Esophagus muscularis mucosa (tissue), 4 donors: ENCODE results near the gene ABTB1. TPM values are rescaled to one million over a fixed set of nuclear protein-coding genes. Genes with fewer than 3 reads are reported as not detected.
A peak's percentile ranks its signal among the peaks of the same experiment; 100 is the strongest.

Experiments used
- DNase-seq: peaks from one replicate; pipeline ENCODE4 v3.0.0-alpha.2; 2017; ENCODE audit errors: extremely low spot score
- H3K27ac ChIP-seq, 4 donors: fragments of 200-600 bp; sonication (generic); replicated peaks in 1 of 4; 1 replicate in 3 of 4; 2 replicates in 1 of 4; pipeline ENCODE4 v1.5.1; 2016 to 2019; ENCODE audit warnings: mild to moderate bottlenecking in 1 of 4
- H3K27me3 ChIP-seq, 4 donors: fragments of 200-600 bp; sonication (generic); one replicate each; pipeline versions ENCODE4 v1.5.1 to v1.6.0; 2016 to 2019
- H3K36me3 ChIP-seq, 4 donors: fragments of 200-600 bp; sonication (generic); one replicate each; pipeline ENCODE4 v1.5.1; 2016 to 2019
- H3K4me1 ChIP-seq, 4 donors: fragments of 200-600 bp; sonication (generic); one replicate each; pipeline ENCODE4 v1.5.1; 2016 to 2019
- H3K4me3 ChIP-seq, 4 donors: fragments of 200-600 bp; sonication (generic); 1 replicate in 2 of 4; 2 replicates in 2 of 4; pipeline ENCODE4 v1.5.1; 2016 to 2019; ENCODE audit warnings: mild to moderate bottlenecking in 4 of 4, moderate library complexity in 1 of 4
- H3K9me3 ChIP-seq, 4 donors: fragments of 200-600 bp; sonication (generic); 1 replicate in 3 of 4; 2 replicates in 1 of 4; pipeline ENCODE4 v1.5.1; 2016 to 2019
- EP300 ChIP-seq: sonication (generic); formaldehyde crosslinking; IDR thresholded peaks from one replicate; pipeline ENCODE4 v1.6.1; 2017; ENCODE audit warnings: antibody characterized with exemption
- POLR2A ChIP-seq: fragments of 450-650 bp; IDR thresholded peaks from one replicate; pipeline ENCODE4 v1.6.1; 2017; ENCODE audit warnings: antibody characterized with exemption, moderate library complexity, mild to moderate bottlenecking, low read depth
- POLR2AphosphoS5 ChIP-seq, 2 donors: sonication (generic); formaldehyde crosslinking; IDR thresholded peaks; one replicate each; pipeline ENCODE4 v1.6.1; 2017; ENCODE audit warnings: antibody characterized with exemption in 2 of 2
- WGBS: methylation state at CpG from one replicate; pipeline ENCODE4 v1.1.5; 2018; 5-methylcytosine and 5-hydroxymethylcytosine counted together
- intact Hi-C: fragments of 100-400 bp; cut with DNase I; formaldehyde crosslinking; loops from one replicate; pipeline ENCODE4 v1.15.1; 2023
- total RNA-seq, 4 donors: library from RNA; depleted of rRNA; stranded (reverse); fragments of >200 nt; gene quantifications; one replicate each; pipeline versions ENCODE4 v1.1.0 to v1.2.1, GENCODE V29; 2016
- TF ChIP-seq, protein P1 (sequence below), 3 experiments: fragments of 200-600 bp in 2 of 3; fragments of 450-650 bp in 1 of 3; sonication (generic) in 2 of 3; IDR thresholded peaks; one replicate each; pipeline ENCODE4 v1.5.1; 2017 to 2019; ENCODE audit warnings: antibody characterized with exemption in 3 of 3, mild to moderate bottlenecking in 2 of 3, moderate library complexity in 1 of 3

The ABTB1 gene
- total RNA-seq, 4 donors from 2014 or later = 21.7 to 44.4 (median 40.6) TPM

DNA sequence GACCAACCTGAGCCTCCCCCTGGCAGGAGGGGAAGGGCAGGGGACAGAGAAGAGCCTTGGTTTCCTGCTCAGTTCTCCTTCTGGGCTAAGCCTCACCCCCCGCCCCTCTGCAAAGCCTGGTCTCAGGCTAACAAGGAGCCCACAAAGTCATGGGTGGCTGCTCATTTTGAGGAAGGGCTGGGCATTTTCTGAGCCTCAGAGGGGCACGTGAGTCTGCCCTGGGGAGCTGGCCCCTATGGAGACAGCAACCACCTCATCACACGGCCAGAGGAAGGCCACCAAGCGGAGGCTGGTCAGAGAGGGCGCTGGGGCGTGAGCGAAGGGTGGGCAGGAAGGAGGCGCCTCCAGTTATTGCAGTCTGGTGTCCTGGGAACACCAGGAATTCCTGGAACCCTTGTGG, 18.7 kb downstream of the ABTB1 start:
- peak overlapping the region; percentile 74 to 84 (median 79) for H3K27ac ChIP-seq
- WGBS = 87% methylated on average over 7 of the region's 8 CpGs
- H3K9me3 ChIP-seq = no peaks in the 10 kb centered on the region
- peaks cover 29 to 50% (median 46%) of the 10 kb centered on the region in 4 donors for H3K4me1 ChIP-seq
- intact Hi-C loops = loop anchor here (10.0 kb wide), 1 partner anchor 73 kb away; no protein-coding TSS in a partner anchor
- H3K27me3 ChIP-seq = no peaks in the 10 kb centered on the region
- no peak overlapping the region for H3K4me3 ChIP-seq
- H3K36me3 ChIP-seq = peaks cover 3 to 51% (median 28%) of the 10 kb centered on the region in 4 donors
- TF ChIP-seq POLR2A (no peak), POLR2AphosphoS5 (IDR thresholded peaks at IDR 0.05) (no peak), EP300 (no peak)
- TF ChIP-seq, protein P1, sequence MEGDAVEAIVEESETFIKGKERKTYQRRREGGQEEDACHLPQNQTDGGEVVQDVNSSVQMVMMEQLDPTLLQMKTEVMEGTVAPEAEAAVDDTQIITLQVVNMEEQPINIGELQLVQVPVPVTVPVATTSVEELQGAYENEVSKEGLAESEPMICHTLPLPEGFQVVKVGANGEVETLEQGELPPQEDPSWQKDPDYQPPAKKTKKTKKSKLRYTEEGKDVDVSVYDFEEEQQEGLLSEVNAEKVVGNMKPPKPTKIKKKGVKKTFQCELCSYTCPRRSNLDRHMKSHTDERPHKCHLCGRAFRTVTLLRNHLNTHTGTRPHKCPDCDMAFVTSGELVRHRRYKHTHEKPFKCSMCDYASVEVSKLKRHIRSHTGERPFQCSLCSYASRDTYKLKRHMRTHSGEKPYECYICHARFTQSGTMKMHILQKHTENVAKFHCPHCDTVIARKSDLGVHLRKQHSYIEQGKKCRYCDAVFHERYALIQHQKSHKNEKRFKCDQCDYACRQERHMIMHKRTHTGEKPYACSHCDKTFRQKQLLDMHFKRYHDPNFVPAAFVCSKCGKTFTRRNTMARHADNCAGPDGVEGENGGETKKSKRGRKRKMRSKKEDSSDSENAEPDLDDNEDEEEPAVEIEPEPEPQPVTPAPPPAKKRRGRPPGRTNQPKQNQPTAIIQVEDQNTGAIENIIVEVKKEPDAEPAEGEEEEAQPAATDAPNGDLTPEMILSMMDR (IDR thresholded peaks at IDR 0.05) = no peak
- no peak for DNase-seq

DNA sequence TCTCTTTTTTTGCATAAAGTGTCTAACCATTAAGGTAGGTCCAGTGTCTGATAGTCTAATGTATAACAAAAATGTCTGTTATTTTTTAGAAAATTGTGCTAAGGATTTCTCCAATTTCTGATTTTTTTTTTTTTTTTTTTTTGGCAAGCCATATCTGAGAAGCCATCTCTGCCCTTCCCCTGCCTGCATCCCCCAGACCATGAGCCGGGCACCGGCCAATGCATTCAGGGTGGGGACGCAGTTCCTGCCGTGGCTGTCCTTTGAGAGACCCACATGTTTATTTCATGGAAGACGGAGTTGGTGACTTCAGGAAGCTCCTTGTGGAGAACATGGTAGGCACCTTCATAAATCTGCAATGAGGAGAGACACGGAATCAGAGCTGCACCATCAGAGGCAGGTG, 19.2 kb downstream of the ABTB1 start:
- TF ChIP-seq EP300 (no peak), POLR2AphosphoS5 (IDR thresholded peaks at IDR 0.05) (no peak), POLR2A (no peak)
- TF ChIP-seq, protein P1 (IDR thresholded peaks at IDR 0.05) = no peak
- no peak overlapping the region for H3K4me3 ChIP-seq
- H3K27ac ChIP-seq = peak overlapping the region in 1 of 4 donors; percentile 74
- H3K4me1 ChIP-seq = peaks cover 34 to 55% (median 50%) of the 10 kb centered on the region in 4 donors
- intact Hi-C loops = loop anchor here (10.0 kb wide), 1 partner anchor 73 kb away; no protein-coding TSS in a partner anchor
- no peak for DNase-seq
- 89% methylated on average over 6 of the region's 6 CpGs for WGBS
- H3K36me3 ChIP-seq = peaks cover 3 to 51% (median 28%) of the 10 kb centered on the region in 4 donors
- H3K27me3 ChIP-seq = no peaks in the 10 kb centered on the region
- no peaks in the 10 kb centered on the region for H3K9me3 ChIP-seq

DNA sequence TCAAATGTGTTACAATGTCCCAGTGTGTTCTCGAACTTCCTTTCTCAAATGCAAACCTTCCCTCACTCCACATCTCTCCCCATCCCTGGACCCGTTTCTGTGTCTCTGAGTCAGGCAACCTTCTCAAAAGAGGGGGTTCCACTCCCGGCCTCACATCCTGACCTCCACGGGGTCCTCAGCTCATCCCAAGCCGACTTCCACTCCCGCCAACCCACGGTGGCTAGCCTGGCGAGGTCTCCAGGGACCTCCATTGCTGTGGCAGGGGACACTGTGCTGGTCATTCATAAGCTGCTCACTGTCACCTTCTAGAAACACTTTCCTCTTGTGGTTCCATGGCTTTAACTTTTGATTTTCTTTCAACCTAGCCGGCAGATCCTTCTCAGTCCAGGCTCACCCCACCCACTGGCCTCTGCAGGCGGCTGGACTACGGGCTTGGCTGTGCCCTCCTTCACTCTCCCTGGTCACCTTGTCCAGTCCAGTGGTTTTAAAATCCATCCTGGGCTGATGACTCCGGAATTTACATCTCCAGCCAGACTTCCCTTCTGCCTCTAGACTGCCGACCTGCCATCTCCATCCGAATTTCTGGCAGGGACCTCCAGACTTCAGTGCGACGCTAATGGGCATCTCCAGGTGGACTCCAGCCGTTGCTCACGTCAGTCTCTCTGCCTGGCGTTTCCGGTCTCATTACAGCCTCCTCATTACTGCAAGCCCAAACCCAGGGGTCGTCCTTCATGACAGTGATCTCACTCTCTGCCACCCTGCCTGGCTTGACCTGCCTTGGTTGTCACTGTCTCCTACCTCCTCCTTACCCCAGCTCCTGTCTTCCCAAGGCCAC, 20.0 kb downstream of the ABTB1 start:
- Histone ChIP-seq H3K27me3 (no peaks in the 10 kb centered on the region), H3K27ac (peak overlapping the region in 2 of 4 donors; percentile 14 to 25), H3K4me1 (peaks cover 41 to 61% (median 58%) of the 10 kb centered on the region in 4 donors), H3K4me3 (no peak overlapping the region), H3K36me3 (peaks cover 3 to 51% (median 28%) of the 10 kb centered on the region in 4 donors), H3K9me3 (no peaks in the 10 kb centered on the region)
- no peak for TF ChIP-seq POLR2A
- WGBS = 88% methylated on average over 21 of the region's 21 CpGs
- DNase-seq = no peak
- intact Hi-C loops = loop anchor here (10.0 kb wide), 1 partner anchor 72 kb away; no protein-coding TSS in a partner anchor

DNA sequence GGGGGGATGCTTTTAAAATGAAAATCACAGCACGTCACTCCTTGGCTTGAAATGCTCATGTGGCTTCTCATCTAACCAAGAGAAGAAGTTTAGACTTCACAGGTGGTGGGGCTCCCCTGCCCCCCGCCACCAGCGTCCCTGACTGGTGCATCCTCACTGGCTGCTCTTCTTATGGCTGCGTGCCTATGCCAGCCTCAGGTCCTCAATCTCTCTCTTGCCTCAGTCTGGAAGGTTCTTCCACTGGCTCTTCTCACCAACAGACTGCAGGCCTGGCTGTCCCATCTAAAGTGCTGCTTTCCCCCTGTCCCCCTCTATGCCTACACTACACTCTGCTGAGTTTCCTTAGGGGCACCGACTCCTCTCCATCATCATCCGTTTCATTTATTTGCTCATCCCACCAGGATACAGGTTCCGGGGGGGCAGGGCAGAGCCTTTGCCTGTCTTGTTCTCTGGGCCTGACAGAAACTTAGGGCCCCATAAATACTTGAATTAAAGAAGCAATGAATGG, 20.6 kb downstream of the ABTB1 start:
- intact Hi-C loops = loop anchor here (10.0 kb wide), 1 partner anchor 71 kb away; no protein-coding TSS in a partner anchor
- TF ChIP-seq, protein P1 (IDR thresholded peaks at IDR 0.05) = no peak
- TF ChIP-seq POLR2AphosphoS5 (IDR thresholded peaks at IDR 0.05) (no peak), POLR2A (no peak), EP300 (no peak)
- Histone ChIP-seq H3K27me3 (no peaks in the 10 kb centered on the region), H3K4me1 (peaks cover 43 to 61% (median 58%) of the 10 kb centered on the region in 4 donors), H3K36me3 (peaks cover 3 to 51% (median 28%) of the 10 kb centered on the region in 4 donors), H3K4me3 (no peak overlapping the region), H3K9me3 (no peaks in the 10 kb centered on the region), H3K27ac (peak overlapping the region in 1 of 4 donors; percentile 25)
- 83% methylated on average over 7 of the region's 7 CpGs for WGBS
- DNase-seq = no peak
